Measurements from ENCODE around the gene NLGN2. TPM values are rescaled to one million over a fixed set of nuclear protein-coding genes. Genes with fewer than 3 reads are reported as not detected.

Gene NLGN2
- polyA plus RNA-seq, 3 donors, result 0.55 TPM; not detected in 2

DNA sequence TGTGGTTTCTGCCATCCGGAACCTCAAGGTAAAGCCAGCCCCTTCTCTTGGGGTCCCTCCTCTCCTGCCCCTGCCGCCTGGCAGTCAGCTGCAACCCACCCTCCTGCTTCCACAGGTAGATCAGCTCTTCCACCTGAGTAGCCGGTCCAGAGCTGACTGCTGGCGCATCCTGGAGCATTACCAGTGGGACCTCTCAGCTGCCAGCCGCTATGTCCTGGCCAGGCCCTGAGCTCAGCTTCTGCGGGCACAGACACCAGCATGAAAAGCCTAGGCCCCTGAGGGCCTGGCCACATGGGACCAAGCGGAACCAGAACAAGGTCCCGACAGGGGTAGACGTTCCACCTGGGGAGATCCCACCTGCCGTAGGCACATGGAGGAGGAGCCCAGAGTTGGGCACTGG is 18.8 kb upstream of the NLGN2 start:
- Histone ChIP-seq H3K27me3 (ENCODE audit: control insufficient read depth in 2 of 2, insufficient read depth in 2 of 2, low read length in 2 of 2) (peaks cover 0 to 11% of the 10 kb centered on the region in 2 donors), H4K20me1 (ENCODE audit: insufficient read depth, low read length) (no peaks in the 10 kb centered on the region), H3K79me2 (ENCODE audit: insufficient read depth, low read length) (no peaks in the 10 kb centered on the region), H3K4me2 (replicated peaks; ENCODE audit: extremely low read depth, low read length, poor library complexity, severe bottlenecking) (no peak overlapping the region), H2AFZ (ENCODE audit: insufficient read depth, low read depth, low read length, poor library complexity, severe bottlenecking) (no peak overlapping the region), H3K4me1 (ENCODE audit: control insufficient read depth in 1 of 2, insufficient read depth in 2 of 2, low read length in 2 of 2) (peaks cover 15 to 16% of the 10 kb centered on the region in 2 donors), H3K36me3 (replicated peaks in 1 of 2; ENCODE audit: control insufficient read depth in 1 of 2, insufficient read depth in 2 of 2, low read length in 2 of 2) (peaks cover 31 to 52% of the 10 kb centered on the region in 2 donors), H3K4me3 (replicated peaks in 1 of 3; ENCODE audit: low read depth in 2 of 3, low read length in 3 of 3) (no peak overlapping the region), H3K9ac (ENCODE audit: insufficient read depth, low read length, poor library complexity, severe bottlenecking) (no peak overlapping the region), H3K27ac (ENCODE audit: low read depth in 1 of 2, low read length in 2 of 2) (no peak overlapping the region), H3K9me3 (replicated peaks in 1 of 2; ENCODE audit: control insufficient read depth in 1 of 2, insufficient read depth in 1 of 2, low read length in 2 of 2) (no peaks in the 10 kb centered on the region)
- intact Hi-C loops (cut with micrococcal nuclease), result loop anchor here in 1 of 2 donors (5.0 kb wide), 1 partner anchor 43 kb away; no protein-coding TSS in a partner anchor
- Mint-ChIP-seq H3K27me3 (ENCODE audit: low read depth in 3 of 3) (peaks cover 8 to 19% (median 15%) of the 10 kb centered on the region in 3 donors), H3K36me3 (peaks cover 53 to 61% of the 10 kb centered on the region in 2 donors), H3K9me3 (peaks cover 0 to 2% (median 0%) of the 10 kb centered on the region in 7 donors), H3K4me1 (peaks cover 14% of the 10 kb centered on the region), H3K27ac (peak overlapping the region in 1 of 7 donors; percentile 69), H3K4me3 (no peak overlapping the region)
- TF ChIP-seq, protein P1, sequence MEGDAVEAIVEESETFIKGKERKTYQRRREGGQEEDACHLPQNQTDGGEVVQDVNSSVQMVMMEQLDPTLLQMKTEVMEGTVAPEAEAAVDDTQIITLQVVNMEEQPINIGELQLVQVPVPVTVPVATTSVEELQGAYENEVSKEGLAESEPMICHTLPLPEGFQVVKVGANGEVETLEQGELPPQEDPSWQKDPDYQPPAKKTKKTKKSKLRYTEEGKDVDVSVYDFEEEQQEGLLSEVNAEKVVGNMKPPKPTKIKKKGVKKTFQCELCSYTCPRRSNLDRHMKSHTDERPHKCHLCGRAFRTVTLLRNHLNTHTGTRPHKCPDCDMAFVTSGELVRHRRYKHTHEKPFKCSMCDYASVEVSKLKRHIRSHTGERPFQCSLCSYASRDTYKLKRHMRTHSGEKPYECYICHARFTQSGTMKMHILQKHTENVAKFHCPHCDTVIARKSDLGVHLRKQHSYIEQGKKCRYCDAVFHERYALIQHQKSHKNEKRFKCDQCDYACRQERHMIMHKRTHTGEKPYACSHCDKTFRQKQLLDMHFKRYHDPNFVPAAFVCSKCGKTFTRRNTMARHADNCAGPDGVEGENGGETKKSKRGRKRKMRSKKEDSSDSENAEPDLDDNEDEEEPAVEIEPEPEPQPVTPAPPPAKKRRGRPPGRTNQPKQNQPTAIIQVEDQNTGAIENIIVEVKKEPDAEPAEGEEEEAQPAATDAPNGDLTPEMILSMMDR (IDR thresholded peaks at IDR 0.05), result no peak
- 98% methylated on average over 9 of the region's 10 CpGs for WGBS (ENCODE audit: insufficient coverage)
- no peak for DNase-seq

DNA sequence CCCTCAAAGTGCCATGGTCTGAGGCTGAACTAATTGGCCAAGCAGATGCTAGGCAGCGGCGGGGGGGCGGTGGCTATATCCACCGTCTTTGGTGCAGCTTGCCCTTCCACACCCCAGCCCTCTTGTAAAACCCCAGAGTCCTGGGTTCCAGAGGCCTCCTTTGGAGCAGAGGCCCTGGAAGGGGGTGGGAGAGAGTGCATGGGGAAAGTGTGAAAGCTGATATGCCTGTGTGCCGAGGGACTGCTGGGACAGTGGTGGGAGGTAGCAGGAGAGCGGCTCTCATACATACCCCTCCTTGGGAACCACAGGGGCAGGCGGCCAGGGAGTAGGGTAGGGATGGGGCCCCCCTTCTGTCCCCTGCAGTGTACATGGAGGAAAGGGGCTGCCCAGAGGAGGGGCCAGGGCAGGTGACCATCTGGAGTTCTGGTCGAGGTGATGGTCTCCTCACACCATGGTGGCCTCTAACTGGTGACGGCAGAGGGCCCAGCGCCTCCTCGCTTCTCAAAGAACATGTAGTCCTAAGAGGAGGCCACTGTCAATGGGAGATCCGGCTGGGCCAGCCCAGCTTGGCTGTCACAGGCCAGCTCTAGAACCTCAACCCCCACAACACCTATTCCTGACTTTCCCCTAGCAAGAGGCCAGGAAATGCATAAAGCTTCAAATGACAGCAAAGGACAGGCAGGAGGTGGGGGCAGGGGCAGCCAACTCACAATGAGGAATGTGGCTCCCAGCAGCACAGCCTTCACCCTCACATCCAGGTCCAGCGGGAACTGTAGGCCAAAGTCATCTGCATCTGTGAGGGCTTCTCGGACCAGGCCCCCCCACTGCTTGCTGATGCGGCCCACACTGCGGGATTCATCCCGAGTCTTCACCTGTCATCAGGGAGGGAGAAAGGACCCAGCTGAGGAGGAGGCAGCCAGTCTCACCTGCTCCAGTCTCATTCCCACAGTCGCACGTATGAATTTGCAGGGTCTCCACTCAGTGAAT is 17.4 kb upstream of the NLGN2 start:
- Histone ChIP-seq H3K4me2 (replicated peaks; ENCODE audit: extremely low read depth, low read length, poor library complexity, severe bottlenecking) (no peak overlapping the region), H3K9me3 (replicated peaks in 1 of 2; ENCODE audit: control insufficient read depth in 1 of 2, insufficient read depth in 1 of 2, low read length in 2 of 2) (no peaks in the 10 kb centered on the region), H3K36me3 (replicated peaks in 1 of 2; ENCODE audit: control insufficient read depth in 1 of 2, insufficient read depth in 2 of 2, low read length in 2 of 2) (peaks cover 31 to 52% of the 10 kb centered on the region in 2 donors), H3K27me3 (ENCODE audit: control insufficient read depth in 2 of 2, insufficient read depth in 2 of 2, low read length in 2 of 2) (peaks cover 0 to 2% of the 10 kb centered on the region in 2 donors), H3K27ac (ENCODE audit: low read depth in 1 of 2, low read length in 2 of 2) (no peak overlapping the region), H4K20me1 (ENCODE audit: insufficient read depth, low read length) (no peaks in the 10 kb centered on the region), H3K4me1 (ENCODE audit: control insufficient read depth in 1 of 2, insufficient read depth in 2 of 2, low read length in 2 of 2) (peaks cover 14 to 17% of the 10 kb centered on the region in 2 donors), H2AFZ (ENCODE audit: insufficient read depth, low read depth, low read length, poor library complexity, severe bottlenecking) (no peak overlapping the region), H3K79me2 (ENCODE audit: insufficient read depth, low read length) (no peaks in the 10 kb centered on the region), H3K9ac (ENCODE audit: insufficient read depth, low read length, poor library complexity, severe bottlenecking) (no peak overlapping the region), H3K4me3 (replicated peaks in 1 of 3; ENCODE audit: low read depth in 2 of 3, low read length in 3 of 3) (no peak overlapping the region)
- Mint-ChIP-seq H3K27me3 (ENCODE audit: low read depth in 3 of 3) (peaks cover 0 to 5% (median 2%) of the 10 kb centered on the region in 3 donors), H3K36me3 (peaks cover 52 to 61% of the 10 kb centered on the region in 2 donors), H3K4me3 (no peak overlapping the region), H3K4me1 (peaks cover 14% of the 10 kb centered on the region), H3K27ac (no peak overlapping the region), H3K9me3 (peaks cover 0 to 2% (median 0%) of the 10 kb centered on the region in 7 donors)
- intact Hi-C loops (cut with micrococcal nuclease), result loop anchor here in 1 of 2 donors (5.0 kb wide), 2 partner anchors 38 to 42 kb away; partner anchors contain the start of gene KCTD11
- 93% methylated on average over 5 of the region's 19 CpGs for WGBS (ENCODE audit: insufficient coverage)
- no peak for DNase-seq
- TF ChIP-seq, protein P1 (IDR thresholded peaks at IDR 0.05), result no peak
